Coronary artery (tissue), 2 donors: ENCODE results near the gene GSG1.

Source experiments
- DNase-seq: peaks from one replicate; pipeline ENCODE4 v3.0.0-alpha.2; 2017; ENCODE audit warnings: low spot score
- H3K27ac ChIP-seq, 2 donors: fragments of 200-600 bp; sonication (generic); one replicate each; pipeline ENCODE4 v1.5.1; 2016 to 2019
- H3K4me3 ChIP-seq: fragments of 200-600 bp; sonication (generic); 2 replicates; pipeline ENCODE4 v1.5.1; 2016; ENCODE audit warnings: mild to moderate bottlenecking, moderate library complexity
- CTCF ChIP-seq: fragments of 200-600 bp; sonication (generic); IDR thresholded peaks from one replicate; pipeline ENCODE4 v1.5.1; 2019; ENCODE audit warnings: antibody characterized with exemption

Gene GSG1

GRCh38 chr12:13124656-13125505, 21.4 kb upstream of the GSG1 start:
- Histone ChIP-seq H3K27ac (no peak overlapping the region), H3K4me3 (no peak overlapping the region)
- DNase-seq: no peak
- TF ChIP-seq CTCF: no peak

DNA sequence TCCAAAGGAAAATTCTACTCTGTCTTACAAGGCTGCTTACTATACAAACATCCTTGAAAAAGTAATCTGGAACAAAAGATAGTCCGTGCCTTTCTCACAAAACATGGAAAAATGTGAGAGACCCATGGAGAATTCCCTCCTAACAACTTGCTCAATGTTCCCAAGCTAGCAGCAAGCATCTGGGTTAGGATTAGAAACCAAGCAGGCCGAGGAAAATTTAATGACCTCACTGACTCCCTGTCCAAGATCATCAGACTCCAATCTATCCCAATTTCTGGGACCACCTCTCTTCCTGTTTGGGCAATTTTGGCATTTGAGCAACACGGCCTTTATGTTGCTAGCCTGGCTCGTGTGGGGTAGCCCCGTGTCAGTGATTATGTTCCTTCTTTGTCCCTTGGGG, 18.1 kb upstream of the GSG1 start:
- Histone ChIP-seq H3K27ac (peak overlapping the region in 1 of 2 donors; percentile 8), H3K4me3 (no peak overlapping the region)
- no peak for TF ChIP-seq CTCF
- no peak for DNase-seq

DNA sequence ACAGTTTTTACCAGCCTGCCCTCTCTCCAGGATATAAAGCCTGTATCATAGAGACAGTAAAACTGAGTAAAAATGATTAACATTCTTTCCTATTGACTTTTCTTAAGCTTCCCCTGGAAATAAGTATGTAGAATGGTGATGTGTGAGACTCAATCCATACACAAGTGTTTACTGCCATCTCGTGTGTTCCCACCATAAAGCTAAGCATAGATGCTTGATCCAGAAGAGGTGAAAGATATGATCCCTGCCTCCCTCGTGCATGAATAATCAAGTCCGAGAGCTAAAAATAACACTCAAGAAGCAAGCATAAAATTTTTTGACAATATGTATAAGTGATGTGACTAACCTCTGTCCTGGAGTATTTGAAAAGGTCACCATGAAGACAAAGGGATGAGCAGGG, 16.9 kb upstream of the GSG1 start:
- no peak overlapping the region for H3K4me3 ChIP-seq
- TF ChIP-seq CTCF: no peak
- peak overlapping the region in 1 of 2 donors; percentile 39 for H3K27ac ChIP-seq
- no peak for DNase-seq

DNA sequence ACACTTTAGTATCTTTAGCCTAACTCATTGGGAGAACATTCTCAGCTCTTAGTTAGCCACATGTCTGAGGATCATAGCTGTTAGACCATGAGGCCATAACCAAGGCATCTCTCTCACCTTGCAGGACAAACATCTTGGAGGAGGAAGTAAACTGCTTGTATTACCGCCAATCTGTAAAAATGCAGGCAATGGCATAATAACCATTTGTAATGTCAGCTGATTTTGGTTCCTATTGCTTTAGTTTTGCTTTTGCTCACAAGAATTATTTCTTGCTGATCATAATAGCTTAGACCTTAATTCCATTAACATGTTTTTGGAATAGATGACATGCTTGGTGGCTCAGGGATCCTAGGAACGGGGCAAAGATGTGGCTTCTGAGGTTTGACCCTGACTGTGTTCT, 16.4 kb upstream of the GSG1 start:
- H3K4me3 ChIP-seq: no peak overlapping the region
- DNase-seq: no peak
- H3K27ac ChIP-seq: peak overlapping the region in 1 of 2 donors; percentile 39
- no peak for TF ChIP-seq CTCF

DNA sequence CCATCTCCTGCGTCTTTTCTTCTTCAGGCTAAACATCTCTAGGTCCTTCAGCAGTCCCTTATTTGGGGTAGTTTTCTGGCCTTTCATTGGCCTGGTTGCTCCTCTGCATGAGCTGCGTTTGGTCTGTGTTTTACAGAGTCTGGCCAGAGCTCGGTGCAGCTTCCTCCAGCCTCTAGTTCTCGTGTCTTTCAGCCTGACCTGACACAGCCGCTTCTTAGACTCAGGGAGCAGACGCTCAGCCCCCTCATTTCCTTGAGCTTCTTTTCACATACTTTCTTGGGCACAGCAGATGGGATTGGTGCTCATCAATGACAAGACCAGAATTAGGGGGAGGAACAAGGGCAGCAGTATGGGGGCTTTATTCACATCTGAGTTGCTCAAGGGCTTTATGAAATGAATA, 13.6 kb upstream of the GSG1 start:
- TF ChIP-seq CTCF: no peak
- Histone ChIP-seq H3K27ac (peak overlapping the region in 1 of 2 donors; percentile 66), H3K4me3 (no peak overlapping the region)
- DNase-seq: no peak

DNA sequence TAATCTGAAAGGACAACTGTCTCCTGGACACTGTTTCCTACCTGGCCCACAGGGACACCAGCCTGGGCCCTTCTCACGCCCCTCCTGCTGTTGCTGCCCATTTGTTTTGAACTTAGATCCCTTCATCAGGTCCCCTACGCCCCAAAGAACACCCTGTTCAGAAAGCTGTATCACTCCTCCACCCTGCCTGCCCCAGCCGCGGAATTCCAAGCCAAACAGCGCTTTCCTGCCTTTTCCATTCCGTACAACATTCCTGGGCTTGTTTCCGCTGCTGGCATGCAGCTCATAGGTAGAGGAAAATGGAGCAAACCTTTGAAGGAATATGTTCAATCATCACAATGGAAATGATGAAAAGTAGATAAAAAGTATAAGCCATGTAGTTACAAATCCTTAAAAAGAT, 12.8 kb upstream of the GSG1 start:
- H3K27ac ChIP-seq: peak overlapping the region in 1 of 2 donors; percentile 43
- H3K4me3 ChIP-seq: no peak overlapping the region
- DNase-seq: no peak
- TF ChIP-seq CTCF: no peak
